GM18511 (cell line): ENCODE results near the gene GPA33.

ENCODE experiments used
- ATAC-seq: cut with Tn5 transposase; IDR thresholded peaks from one replicate; pipeline ENCODE4 v1.9.1; 2021; ENCODE audit warnings: mild to moderate bottlenecking, moderate library complexity; ENCODE audit not compliant: unreplicated experiment

GPA33 gene, protein sequence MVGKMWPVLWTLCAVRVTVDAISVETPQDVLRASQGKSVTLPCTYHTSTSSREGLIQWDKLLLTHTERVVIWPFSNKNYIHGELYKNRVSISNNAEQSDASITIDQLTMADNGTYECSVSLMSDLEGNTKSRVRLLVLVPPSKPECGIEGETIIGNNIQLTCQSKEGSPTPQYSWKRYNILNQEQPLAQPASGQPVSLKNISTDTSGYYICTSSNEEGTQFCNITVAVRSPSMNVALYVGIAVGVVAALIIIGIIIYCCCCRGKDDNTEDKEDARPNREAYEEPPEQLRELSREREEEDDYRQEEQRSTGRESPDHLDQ

GRCh38 chr1:167090314-167090942 lies at the start of gene GPA33:
Gene GPA33 (minus strand): TSS chr1:167090377. CDS start chr1:167090287, 90 bp downstream.
- ATAC-seq: peak; percentile 58

- no peak for ATAC-seq
Measured at GRCh38 chr1:167138703-167139102, 48.5 kb upstream of the GPA33 start.

GRCh38 chr1:167137793-167138510 lies 47.8 kb upstream of the GPA33 start:
- no peak for ATAC-seq

GRCh38 chr1:167137332-167137781 lies 47.2 kb upstream of the GPA33 start:
- no peak for ATAC-seq

DNA sequence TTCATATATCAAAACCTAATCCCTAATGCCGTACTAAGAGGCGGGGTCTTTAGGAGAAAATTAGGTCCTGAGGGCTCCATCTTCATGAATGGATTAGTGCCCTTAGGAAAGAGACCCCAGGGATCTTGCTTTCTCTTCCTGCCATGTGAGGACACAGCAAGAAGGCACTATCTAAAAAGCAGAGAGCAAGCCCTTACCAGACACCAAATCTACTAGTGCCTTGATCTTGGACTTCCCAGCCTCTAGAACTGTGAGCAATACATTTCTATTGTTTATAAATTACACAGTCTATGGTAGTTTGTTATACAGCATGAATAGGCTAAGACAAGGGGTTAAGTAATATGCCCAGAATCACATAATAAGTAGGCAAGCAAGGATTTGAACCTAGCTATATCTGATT lies 46.6 kb upstream of the GPA33 start:
- no peak for ATAC-seq

GRCh38 chr1:167136191-167136614 lies 46.0 kb upstream of the GPA33 start:
- ATAC-seq: no peak

- ATAC-seq: no peak
Measured at GRCh38 chr1:167135281-167135840, 45.2 kb upstream of the GPA33 start.

DNA sequence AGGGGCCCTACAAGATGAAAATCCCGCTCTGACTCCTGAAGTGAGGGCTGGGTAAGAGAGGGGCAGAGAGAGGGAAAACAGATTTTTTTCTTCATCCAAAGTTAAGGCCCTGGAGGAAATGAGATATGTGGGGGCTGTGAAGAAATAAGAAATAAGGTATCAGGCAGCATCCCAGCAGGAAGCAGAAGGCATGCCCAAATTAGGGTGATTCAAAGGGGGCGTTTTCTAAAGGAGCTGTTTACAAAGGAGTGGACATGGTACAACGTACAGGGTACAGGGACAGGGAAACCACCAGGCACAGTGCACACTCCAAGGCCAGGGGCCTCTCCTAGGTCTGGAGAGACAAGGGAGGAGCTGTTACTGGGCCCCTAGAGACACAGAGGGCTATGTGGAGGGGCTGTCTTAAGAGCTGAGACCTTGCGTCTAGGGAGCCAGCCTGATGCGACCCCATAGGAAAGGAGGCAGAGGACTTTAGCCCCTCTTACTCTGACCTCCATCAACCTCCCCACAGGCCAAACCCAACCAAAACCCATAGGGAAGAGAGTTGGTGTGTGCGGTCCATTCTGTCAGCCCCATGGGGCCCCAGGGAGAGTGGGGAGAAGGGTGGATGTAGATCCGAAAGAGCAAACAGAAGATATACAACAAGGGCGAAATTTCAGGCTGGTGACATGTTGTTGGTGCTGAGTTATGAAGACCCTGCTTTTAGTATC lies 42.3 kb upstream of the GPA33 start:
- ATAC-seq: no peak

GRCh38 chr1:167130829-167131510 lies 40.8 kb upstream of the GPA33 start:
- ATAC-seq: no peak

GRCh38 chr1:167128261-167129227 lies 38.4 kb upstream of the GPA33 start:
- no peak for ATAC-seq

DNA sequence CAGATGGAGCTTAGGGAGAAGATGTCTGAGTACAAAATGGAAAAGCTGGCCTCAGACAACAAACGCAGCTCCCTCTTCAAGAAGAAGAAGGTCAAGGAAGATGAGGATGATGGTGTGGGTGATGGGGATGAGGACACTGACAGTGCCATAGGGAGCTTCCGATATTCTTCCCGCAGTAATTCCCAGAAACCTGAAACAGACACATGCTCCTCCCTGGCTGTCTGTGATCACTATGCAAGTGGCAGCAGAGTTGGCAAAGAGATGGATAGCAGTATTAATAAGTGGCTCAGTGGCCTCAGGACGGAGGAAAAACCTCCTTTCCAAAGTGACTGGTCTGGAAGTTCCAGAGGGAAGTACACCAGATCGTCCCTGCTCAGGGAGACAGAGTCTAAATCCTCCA lies 37.5 kb upstream of the GPA33 start:
- ATAC-seq: no peak

DNA sequence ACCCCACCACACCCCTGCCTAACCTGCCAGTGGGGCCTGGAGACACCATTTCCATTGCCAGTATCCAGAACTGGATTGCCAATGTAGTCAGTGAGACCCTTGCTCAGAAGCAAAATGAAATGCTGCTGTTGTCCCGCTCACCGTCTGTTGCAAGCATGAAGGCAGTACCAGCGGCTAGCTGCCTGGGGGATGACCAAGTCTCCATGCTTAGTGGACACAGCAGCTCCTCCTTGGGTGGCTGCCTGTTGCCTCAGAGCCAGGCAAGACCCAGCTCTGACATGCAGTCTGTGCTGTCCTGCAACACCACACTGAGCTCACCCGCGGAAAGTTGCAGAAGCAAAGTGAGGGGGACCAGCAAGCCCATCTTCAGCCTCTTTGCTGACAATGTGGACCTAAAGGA lies 37.1 kb upstream of the GPA33 start:
- no peak for ATAC-seq

- ATAC-seq: no peak
Measured at GRCh38 chr1:167126811-167127210, 36.6 kb upstream of the GPA33 start.

GRCh38 chr1:167126317-167126716 lies 36.1 kb upstream of the GPA33 start:
- ATAC-seq: no peak

DNA sequence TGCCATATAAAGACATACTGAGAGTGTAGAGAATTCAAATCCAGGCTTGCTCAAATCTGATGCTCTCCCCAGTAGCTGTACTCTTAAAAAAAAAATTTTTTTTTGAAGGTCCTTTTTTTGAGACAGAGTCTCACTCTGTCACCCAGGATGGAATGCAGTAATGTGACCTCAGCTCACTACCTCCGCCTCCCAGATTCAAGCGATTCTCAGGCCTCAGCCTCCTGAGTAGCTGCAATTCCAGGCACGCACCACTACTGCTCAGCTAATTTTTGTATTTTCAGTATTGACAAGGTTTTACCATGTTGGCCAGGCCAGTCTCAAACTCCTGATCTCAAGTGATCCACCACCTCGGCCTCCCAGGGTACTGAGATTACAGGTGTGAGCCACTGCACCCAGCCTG lies 32.4 kb upstream of the GPA33 start:
- ATAC-seq: no peak

DNA sequence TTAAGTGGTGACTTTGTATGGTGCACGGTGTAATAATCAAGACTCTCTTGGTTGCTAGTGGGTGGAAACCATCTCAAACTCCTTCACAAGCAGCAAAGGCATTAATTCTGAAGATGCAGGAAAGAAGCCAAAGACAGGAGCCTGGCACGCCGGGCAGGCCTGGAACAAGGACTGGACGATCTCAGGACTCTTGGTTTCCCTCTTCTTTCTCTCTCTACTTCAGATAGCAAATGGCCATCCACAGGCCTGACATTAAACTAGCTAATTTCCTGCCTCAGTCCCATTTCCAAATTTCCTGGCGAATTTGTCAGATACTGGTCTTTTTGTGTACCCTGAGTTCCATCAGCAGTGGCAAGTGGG lies 31.9 kb upstream of the GPA33 start:
- no peak for ATAC-seq

DNA sequence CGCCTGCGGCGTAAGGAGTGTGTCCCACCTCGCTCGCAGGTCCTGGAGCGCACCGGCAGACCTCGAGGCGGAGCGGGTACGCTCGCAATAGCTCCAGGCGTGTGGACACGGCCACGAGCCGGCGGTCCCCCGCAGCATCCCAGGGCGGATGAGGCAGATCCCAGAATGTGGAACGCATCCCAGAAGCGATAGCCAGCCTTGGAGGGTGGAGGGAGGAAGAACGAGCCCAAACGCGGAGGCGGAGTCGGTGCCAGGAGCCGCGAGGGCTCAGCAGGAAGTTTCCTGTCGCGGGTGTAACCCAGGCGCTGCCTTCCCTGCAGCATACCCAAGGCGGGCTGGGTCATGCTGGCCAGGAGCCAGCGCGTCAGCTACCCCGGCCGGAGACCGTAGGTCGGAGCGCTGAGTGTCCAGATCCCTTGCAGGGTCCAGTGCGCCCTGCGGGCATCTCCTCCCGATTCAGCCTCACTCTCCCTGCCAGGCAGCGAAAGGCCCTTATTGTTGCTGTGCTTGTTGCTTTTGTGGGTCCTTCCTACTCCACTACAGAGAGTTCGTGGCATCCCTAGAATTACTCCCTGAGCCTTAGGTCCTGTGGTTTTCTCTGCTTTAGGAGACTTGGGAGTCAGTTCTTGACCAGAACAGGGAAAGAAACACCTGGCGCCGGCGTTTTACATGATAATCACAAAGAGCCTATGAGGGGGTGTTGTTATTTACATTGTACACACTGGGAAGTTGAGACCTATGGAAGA lies 31.4 kb upstream of the GPA33 start:
- ATAC-seq: no peak

DNA sequence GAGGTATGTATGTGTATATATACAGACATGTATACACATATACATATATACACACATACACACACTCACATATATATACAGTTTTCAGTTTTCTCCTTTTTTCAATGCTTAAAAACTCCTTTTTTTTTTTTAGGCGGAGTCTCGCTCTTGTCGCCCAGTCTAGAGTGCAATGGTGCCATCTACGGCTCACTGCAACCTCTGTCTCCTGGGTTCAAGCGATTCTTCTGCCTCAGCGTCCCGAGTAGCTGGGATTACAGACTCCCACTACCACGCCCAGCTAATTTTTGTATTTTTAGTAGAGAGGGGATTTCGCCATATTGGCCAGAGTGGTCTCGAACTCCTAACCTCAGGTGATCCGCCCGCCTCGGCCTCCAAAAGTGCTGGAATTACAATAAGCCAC lies 30.7 kb upstream of the GPA33 start:
- ATAC-seq: no peak

DNA sequence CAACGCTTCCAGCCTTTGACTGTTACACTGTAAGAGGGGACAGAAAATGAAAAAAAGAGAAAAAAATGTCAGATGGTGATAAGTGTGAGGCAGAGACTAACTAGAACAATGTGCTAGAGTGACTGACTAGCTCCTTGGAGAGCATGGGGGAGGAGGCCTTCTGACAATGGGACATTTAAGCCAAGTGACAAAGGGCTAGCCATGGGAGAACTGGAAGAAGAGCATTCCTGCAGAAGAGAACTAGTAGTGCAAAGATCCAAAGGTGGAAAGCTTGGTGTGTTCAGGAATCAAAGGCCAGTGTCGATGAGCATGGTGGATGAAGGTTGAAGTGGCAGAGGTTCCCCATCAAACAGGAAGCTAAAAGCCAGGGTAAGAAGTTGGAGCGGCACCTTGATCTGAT lies 29.5 kb upstream of the GPA33 start:
- ATAC-seq: no peak
